ENCODE measurements around the gene DYNLL1. TPM values are rescaled to one million over a fixed set of nuclear protein-coding genes. Genes with fewer than 3 reads are reported as not detected.

Gene DYNLL1
- total RNA-seq, 4 donors from 2014 or later: 142 to 209 (median 175) TPM

DNA sequence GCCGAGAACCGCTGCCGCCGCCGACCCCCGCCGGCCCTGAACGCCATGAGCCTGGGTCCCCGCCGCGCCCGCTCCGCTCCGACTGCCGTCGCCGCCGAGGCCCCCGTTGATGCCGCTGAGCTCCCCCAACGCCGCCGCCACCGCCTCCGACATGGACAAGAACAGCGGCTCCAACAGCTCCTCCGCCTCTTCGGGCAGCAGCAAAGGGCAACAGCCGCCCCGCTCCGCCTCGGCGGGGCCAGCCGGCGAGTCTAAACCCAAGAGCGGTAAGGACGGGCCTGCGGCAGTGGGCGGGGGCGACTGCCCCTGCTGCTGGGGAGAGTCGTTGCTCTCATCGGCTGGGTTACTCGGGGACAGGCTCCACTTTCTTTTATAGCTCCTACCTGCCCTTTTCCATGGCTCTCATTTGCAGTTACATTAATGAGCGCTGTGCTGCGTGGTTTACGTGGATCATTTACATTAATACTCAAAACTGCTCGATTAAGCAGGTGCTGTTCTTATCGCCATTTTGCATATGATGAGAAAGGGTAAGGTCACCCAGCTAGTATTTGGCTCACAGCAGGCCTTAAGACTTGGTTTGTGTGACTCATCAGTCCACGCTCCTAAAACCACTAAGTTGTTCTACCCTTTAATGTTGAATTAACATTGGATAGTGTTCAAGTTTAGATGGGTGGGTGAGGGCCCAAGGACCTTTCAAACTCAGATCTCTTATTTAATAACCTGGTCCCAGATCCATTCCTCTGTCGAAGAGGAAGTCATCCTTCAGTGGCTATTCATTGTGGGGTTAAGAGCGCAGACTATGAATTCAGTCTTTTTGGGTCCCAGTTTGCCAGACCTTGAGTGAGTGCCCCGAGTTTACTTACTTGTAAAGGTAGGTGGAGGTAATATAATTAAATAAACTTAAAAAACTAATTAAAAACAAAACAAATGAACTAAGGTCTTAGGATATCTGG, 39.1 kb downstream of the DYNLL1 start:
- no peak for DNase-seq (ENCODE audit: low spot score)
- peak; percentile 62 for ATAC-seq (ENCODE audit: low FRiP score)
- TF ChIP-seq, protein P1, sequence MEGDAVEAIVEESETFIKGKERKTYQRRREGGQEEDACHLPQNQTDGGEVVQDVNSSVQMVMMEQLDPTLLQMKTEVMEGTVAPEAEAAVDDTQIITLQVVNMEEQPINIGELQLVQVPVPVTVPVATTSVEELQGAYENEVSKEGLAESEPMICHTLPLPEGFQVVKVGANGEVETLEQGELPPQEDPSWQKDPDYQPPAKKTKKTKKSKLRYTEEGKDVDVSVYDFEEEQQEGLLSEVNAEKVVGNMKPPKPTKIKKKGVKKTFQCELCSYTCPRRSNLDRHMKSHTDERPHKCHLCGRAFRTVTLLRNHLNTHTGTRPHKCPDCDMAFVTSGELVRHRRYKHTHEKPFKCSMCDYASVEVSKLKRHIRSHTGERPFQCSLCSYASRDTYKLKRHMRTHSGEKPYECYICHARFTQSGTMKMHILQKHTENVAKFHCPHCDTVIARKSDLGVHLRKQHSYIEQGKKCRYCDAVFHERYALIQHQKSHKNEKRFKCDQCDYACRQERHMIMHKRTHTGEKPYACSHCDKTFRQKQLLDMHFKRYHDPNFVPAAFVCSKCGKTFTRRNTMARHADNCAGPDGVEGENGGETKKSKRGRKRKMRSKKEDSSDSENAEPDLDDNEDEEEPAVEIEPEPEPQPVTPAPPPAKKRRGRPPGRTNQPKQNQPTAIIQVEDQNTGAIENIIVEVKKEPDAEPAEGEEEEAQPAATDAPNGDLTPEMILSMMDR (IDR thresholded peaks at IDR 0.05): no peak

DNA sequence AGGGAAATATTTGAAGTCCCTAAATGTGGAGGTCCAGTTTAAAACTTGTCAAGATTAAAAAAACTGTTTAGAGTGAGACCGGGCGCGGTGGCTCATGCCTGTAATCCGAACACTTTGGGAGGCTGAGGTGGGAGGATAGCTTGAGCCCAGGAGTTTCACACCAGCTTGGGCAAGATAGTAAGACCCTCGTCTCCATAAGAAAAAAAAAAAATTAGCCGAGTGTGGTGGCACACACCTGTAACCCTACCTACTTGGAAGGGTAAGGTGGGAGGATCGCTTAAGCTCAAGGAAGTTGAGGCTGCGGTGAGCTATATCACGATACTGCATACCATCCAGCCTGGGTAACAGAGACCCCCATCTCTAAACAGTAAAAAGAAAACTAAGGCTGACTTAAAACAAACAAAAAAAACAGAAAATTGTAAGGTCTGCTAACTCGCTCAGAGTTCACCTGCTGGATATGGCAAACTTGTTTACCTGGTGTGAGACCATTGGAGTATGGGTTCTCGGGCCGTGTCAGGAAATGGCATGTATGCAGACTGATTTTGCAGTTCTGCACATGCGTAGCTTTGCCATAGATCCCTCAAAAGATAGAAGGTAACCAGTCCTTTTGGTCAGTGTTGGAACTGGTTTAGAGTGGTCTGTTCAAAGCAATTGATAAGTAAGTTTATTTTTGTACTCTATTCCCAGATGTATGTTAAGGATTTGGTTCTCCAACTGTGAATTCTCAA, 40.3 kb downstream of the DYNLL1 start:
- DNase-seq (ENCODE audit: low spot score): no peak
- TF ChIP-seq, protein P1 (IDR thresholded peaks at IDR 0.05): no peak
- ATAC-seq (ENCODE audit: low FRiP score): no peak

DNA sequence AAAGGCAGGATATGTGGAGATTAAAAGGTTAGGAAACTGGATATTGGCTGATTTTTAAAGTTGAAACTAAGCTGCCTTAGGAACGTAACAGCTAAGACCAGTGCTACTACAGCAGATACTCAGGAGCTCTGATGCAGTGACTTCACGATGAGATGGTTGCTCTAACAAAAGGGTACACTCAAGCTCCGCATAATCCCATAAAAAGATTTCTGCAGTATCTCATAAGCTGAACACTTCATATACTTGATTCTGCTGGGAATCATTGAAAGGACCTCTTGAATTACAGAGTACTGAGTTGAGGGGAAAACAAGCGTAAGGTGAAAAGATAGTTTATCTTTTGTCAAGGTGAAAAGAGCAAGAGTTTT, 41.9 kb downstream of the DYNLL1 start:
- DNase-seq (ENCODE audit: low spot score) (no peak), ATAC-seq (ENCODE audit: low FRiP score) (no peak)
- TF ChIP-seq, protein P1 (IDR thresholded peaks at IDR 0.05): no peak

DNA sequence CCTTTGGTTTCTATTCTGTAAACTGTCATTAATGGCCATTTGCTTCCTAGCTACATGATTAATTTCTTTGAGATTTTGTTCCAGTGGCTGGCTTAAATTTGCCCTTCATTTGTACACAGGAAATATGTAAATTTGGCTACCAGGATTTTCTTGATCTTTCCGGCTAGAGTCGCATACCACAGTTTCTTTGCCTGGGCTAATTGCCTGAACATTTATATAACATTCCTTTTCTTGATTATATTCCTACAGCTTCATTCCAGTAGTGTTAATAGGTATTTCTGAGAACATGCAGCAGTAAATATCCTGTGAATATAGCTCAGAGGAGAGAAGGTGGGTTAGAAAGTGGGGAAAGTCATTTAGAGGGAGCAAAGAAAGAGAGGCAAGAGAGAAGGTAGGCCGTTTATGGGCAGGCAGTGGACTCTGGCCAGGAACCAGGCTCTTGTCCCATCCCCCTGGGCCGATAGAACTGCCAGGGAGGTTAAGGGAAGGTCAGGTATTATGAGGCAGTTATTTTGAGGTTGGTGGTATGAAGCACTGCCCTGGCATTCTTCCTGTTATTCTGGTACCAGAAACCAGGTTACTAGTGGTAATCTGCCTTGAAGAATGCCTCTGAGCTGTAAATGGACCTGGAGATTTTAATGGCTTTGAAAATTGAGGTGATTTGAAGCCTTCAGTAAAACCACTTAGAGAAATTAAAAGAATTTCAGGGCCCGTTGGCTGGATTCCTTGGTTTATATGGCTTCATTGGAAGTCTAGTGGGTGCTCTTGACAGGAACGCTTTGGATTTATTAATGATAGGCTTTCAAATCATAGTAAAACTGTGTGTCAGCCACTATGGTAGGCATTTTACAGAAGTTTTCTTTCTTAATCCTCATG, 42.6 kb downstream of the DYNLL1 start:
- ATAC-seq (ENCODE audit: low FRiP score): no peak
- DNase-seq (ENCODE audit: low spot score): no peak
- TF ChIP-seq, protein P1 (IDR thresholded peaks at IDR 0.05): no peak

DNA sequence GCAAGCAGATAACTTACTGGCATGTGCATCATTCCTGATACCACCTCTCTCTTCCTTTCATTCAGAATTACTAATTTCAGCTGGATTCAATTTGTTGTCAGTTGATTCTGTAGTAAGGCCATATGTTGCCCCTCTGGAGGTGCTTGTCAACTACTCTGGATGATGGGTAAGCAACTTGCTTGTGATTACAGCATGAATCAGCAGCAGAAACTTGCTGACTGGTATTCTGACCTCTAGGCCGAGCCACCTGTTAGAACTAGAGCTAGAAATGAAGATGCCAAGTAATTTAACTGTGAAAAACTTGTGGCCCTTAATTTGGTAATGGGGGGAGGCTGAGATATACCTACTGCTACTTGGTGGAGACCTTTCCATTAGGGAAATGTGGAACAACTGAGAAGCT, 43.4 kb downstream of the DYNLL1 start:
- DNase-seq (ENCODE audit: low spot score) (no peak), ATAC-seq (ENCODE audit: low FRiP score) (no peak)
- TF ChIP-seq, protein P1 (IDR thresholded peaks at IDR 0.05): no peak

DNA sequence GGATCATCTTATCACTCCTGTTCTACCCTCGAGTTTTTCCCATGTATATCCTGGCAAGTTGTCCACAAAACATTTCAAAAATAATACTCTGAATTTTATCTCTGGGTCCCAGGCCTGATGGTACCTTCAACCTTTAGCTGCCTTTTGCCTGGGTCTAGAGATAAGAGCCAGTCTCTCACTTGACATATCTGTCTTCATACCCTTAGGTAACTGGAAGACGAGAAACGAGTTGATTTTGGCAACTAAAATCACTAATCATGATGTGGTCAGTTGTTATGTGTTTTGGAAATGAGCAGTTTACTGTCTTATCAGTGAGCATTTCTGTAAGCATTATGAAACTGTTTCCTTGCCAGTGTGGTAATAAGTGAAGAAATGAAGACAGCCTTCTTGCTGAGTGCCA, 44.5 kb downstream of the DYNLL1 start:
- ATAC-seq (ENCODE audit: low FRiP score) (peak; percentile 73), DNase-seq (ENCODE audit: low spot score) (no peak)
- TF ChIP-seq, protein P1 (IDR thresholded peaks at IDR 0.05): no peak

Data from omental fat pad (tissue), 4 donors.